ENCODE data around the gene CTU1.
A peak's percentile ranks its signal among the peaks of the same experiment; 100 is the strongest.

CTU1 gene

GRCh38 chr19:51103926-51104341 is 4.3 kb downstream of the CTU1 start:
- DNase-seq (ENCODE audit: low read depth, low spot score) = no peak

GRCh38 chr19:51102991-51103390 is 5.2 kb downstream of the CTU1 start:
- DNase-seq (ENCODE audit: low read depth, low spot score) = no peak

- no peak for DNase-seq (ENCODE audit: low read depth, low spot score)
Measured at GRCh38 chr19:51101171-51101865, 6.9 kb downstream of the CTU1 start.

GRCh38 chr19:51100601-51101000 is 7.6 kb downstream of the CTU1 start:
- DNase-seq (ENCODE audit: low read depth, low spot score) = no peak

- no peak for DNase-seq (ENCODE audit: low read depth, low spot score)
Measured at GRCh38 chr19:51099047-51099382, 9.2 kb downstream of the CTU1 start.

GRCh38 chr19:51098365-51099046 is 9.7 kb downstream of the CTU1 start:
- no peak for DNase-seq (ENCODE audit: low read depth, low spot score)

- no peak for DNase-seq (ENCODE audit: low read depth, low spot score)
Measured at GRCh38 chr19:51097796-51098195, 10.4 kb downstream of the CTU1 start.

- peak; percentile 39 for DNase-seq (ENCODE audit: low read depth, low spot score)
Measured at GRCh38 chr19:51097166-51097738, 11.0 kb downstream of the CTU1 start.

- DNase-seq (ENCODE audit: low read depth, low spot score) = no peak
Measured at GRCh38 chr19:51096473-51097165, 11.6 kb downstream of the CTU1 start.

GRCh38 chr19:51094696-51095279 is 13.4 kb downstream of the CTU1 start:
- DNase-seq (ENCODE audit: low read depth, low spot score) = no peak

- DNase-seq (ENCODE audit: low read depth, low spot score) = no peak
Measured at GRCh38 chr19:51093510-51094345, 14.5 kb downstream of the CTU1 start.

- DNase-seq (ENCODE audit: low read depth, low spot score) = no peak
Measured at GRCh38 chr19:51093101-51093500, 15.1 kb downstream of the CTU1 start.

- no peak for DNase-seq (ENCODE audit: low read depth, low spot score)
Measured at GRCh38 chr19:51091895-51092873, 16.0 kb downstream of the CTU1 start.

GRCh38 chr19:51091126-51091525 is 17.1 kb downstream of the CTU1 start:
- no peak for DNase-seq (ENCODE audit: low read depth, low spot score)

GRCh38 chr19:51090471-51090870 is 17.7 kb downstream of the CTU1 start:
- no peak for DNase-seq (ENCODE audit: low read depth, low spot score)

- no peak for DNase-seq (ENCODE audit: low read depth, low spot score)
Measured at GRCh38 chr19:51089786-51090185, 18.4 kb downstream of the CTU1 start.

GRCh38 chr19:51086153-51086850 is 21.9 kb downstream of the CTU1 start:
- no peak for DNase-seq (ENCODE audit: low read depth, low spot score)

GRCh38 chr19:51084505-51084904 is 23.7 kb downstream of the CTU1 start:
- DNase-seq (ENCODE audit: low read depth, low spot score) = no peak

GRCh38 chr19:51083783-51084182 is 24.4 kb downstream of the CTU1 start:
- DNase-seq (ENCODE audit: low read depth, low spot score) = no peak
